OCI-LY1 (cell line): Measurements from ENCODE around the gene RAD51B.

ENCODE experiments used
- H2AFZ ChIP-seq: fragments of 200-600 bp; sonication (generic), shearing (Covaris generic); 2 replicates; pipeline ENCODE4 v1.6.0; 2014; ENCODE audit warnings: antibody characterized with exemption, mild to moderate bottlenecking, low read length
- H3F3A ChIP-seq: fragments of 200-600 bp; sonication (generic), shearing (Covaris generic); 2 replicates; pipeline ENCODE4 v1.6.0; 2014; ENCODE audit warnings: mild to moderate bottlenecking, antibody characterized with exemption, low read length, moderate library complexity; ENCODE audit not compliant: insufficient read depth
- H3K27ac ChIP-seq: fragments of 200-600 bp; sonication (generic); 2 replicates; pipeline ENCODE4 v1.5.1; 2014; ENCODE audit warnings: low read length, mixed run types, mild to moderate bottlenecking, low read depth; ENCODE audit not compliant: poor library complexity, severe bottlenecking
- H3K27me3 ChIP-seq: fragments of 200-600 bp; sonication (generic); 2 replicates; pipeline ENCODE4 v1.6.0; 2014; ENCODE audit warnings: antibody characterized with exemption, mild to moderate bottlenecking, low read length, moderate library complexity; ENCODE audit not compliant: insufficient read depth
- H3K36me3 ChIP-seq: fragments of 200-600 bp; sonication (generic); 2 replicates; pipeline ENCODE4 v1.6.1; 2014; ENCODE audit warnings: mild to moderate bottlenecking, antibody characterized with exemption, low read length, moderate library complexity, mixed read lengths; ENCODE audit not compliant: insufficient read depth
- H3K4me1 ChIP-seq: fragments of 200-600 bp; sonication (generic); 2 replicates; pipeline ENCODE4 v1.5.1; 2014; ENCODE audit warnings: mild to moderate bottlenecking, low read length, moderate library complexity; ENCODE audit not compliant: insufficient read depth, severe bottlenecking
- H3K4me2 ChIP-seq: fragments of 200-600 bp; sonication (generic), shearing (Covaris generic); 2 replicates; pipeline ENCODE4 v1.6.1; 2014; ENCODE audit warnings: low read length
- H3K4me3 ChIP-seq: fragments of 200-600 bp; sonication (generic); 2 replicates; pipeline ENCODE4 v1.5.1; 2014; ENCODE audit warnings: low read length, low read depth, mild to moderate bottlenecking, mixed read lengths; ENCODE audit not compliant: poor library complexity, severe bottlenecking
- H3K79me2 ChIP-seq: fragments of 200-600 bp; shearing (Covaris generic); 2 replicates; pipeline ENCODE4 v1.6.1; 2016; ENCODE audit warnings: mixed run types, low read length, mixed read lengths; ENCODE audit not compliant: insufficient read depth
- H3K9ac ChIP-seq: fragments of 200-600 bp; sonication (generic), shearing (Covaris generic); 2 replicates; pipeline ENCODE4 v1.6.1; 2014; ENCODE audit warnings: mild to moderate bottlenecking, low read length, mixed read lengths
- H3K9me2 ChIP-seq: fragments of 200-600 bp; sonication (generic), shearing (Covaris generic); 2 replicates; pipeline ENCODE4 v1.6.1; 2014; ENCODE audit warnings: low read depth, mild to moderate bottlenecking, low read length, mixed read lengths
- H3K9me3 ChIP-seq: fragments of 200-600 bp; shearing (Covaris generic); 2 replicates; pipeline ENCODE4 v1.6.1; 2014; ENCODE audit warnings: low read length, mixed read lengths
- H4K20me1 ChIP-seq: fragments of 200-600 bp; sonication (generic), shearing (Covaris generic); 2 replicates; pipeline ENCODE4 v1.6.0; 2016; ENCODE audit warnings: mild to moderate bottlenecking, low read length; ENCODE audit not compliant: insufficient read depth
- CTCF ChIP-seq: fragments of 200-600 bp; sonication (generic), shearing (Covaris generic); IDR thresholded peaks from 2 replicates; pipeline ENCODE4 v1.5.1; 2017; ENCODE audit warnings: mild to moderate bottlenecking, antibody characterized with exemption, low read length, moderate library complexity, mixed read lengths
- EZH2 ChIP-seq: fragments of 200-600 bp; sonication (generic), shearing (Covaris generic); IDR thresholded peaks from 2 replicates; pipeline ENCODE4 v1.8.0; 2017; ENCODE audit warnings: borderline replicate concordance, mixed run types, mild to moderate bottlenecking, antibody characterized with exemption, low read length, moderate library complexity, mixed read lengths

RAD51B gene

GRCh38 chr14:68342216-68342763 is 522.7 kb downstream of the RAD51B start:
- H2AFZ ChIP-seq: no peak overlapping the region
- H3K4me1 ChIP-seq: peaks cover 30% of the 10 kb centered on the region
- no peaks in the 10 kb centered on the region for H3K36me3 ChIP-seq
- TF ChIP-seq CTCF (no peak), EZH2 (no peak)
- H3K27ac ChIP-seq: peak overlapping the region; percentile 13
- peak overlapping the region; percentile 11; the same call in 1 of the 2 replicates for H3K4me2 ChIP-seq
- no peaks in the 10 kb centered on the region for H3K27me3 ChIP-seq
- no peaks in the 10 kb centered on the region for H3F3A ChIP-seq
- no peak overlapping the region for H3K9ac ChIP-seq
- peaks cover 5% of the 10 kb centered on the region; the same call in 1 of the 2 replicates for H3K9me3 ChIP-seq
- no peak overlapping the region for H3K4me3 ChIP-seq
- H4K20me1 ChIP-seq: no peaks in the 10 kb centered on the region
- no peaks in the 10 kb centered on the region for H3K79me2 ChIP-seq
- no peaks in the 10 kb centered on the region for H3K9me2 ChIP-seq

- Histone ChIP-seq H2AFZ (no peak overlapping the region), H3K4me1 (peaks cover 32% of the 10 kb centered on the region), H3K4me2 (no peak overlapping the region), H3K9me2 (no peaks in the 10 kb centered on the region), H3K4me3 (no peak overlapping the region), H3K9me3 (peaks cover 5% of the 10 kb centered on the region; the same call in 1 of the 2 replicates), H4K20me1 (no peaks in the 10 kb centered on the region), H3K9ac (no peak overlapping the region), H3K36me3 (no peaks in the 10 kb centered on the region), H3K27me3 (no peaks in the 10 kb centered on the region), H3F3A (no peaks in the 10 kb centered on the region), H3K27ac (peak overlapping the region; percentile 50), H3K79me2 (no peaks in the 10 kb centered on the region)
- TF ChIP-seq CTCF (no peak), EZH2 (no peak)
Observed at GRCh38 chr14:68343534-68344118, 524.0 kb downstream of the RAD51B start.

GRCh38 chr14:68345738-68346137 is 526.2 kb downstream of the RAD51B start:
- no peak overlapping the region for H3K9ac ChIP-seq
- H3K9me2 ChIP-seq: no peaks in the 10 kb centered on the region
- peaks cover 5% of the 10 kb centered on the region; the same call in 1 of the 2 replicates for H3K9me3 ChIP-seq
- H4K20me1 ChIP-seq: no peaks in the 10 kb centered on the region
- H3K79me2 ChIP-seq: no peaks in the 10 kb centered on the region
- TF ChIP-seq CTCF: no peak
- TF ChIP-seq EZH2: no peak
- H3K27ac ChIP-seq: no peak overlapping the region
- no peak overlapping the region for H3K4me3 ChIP-seq
- H3F3A ChIP-seq: no peaks in the 10 kb centered on the region
- H3K36me3 ChIP-seq: no peaks in the 10 kb centered on the region
- no peak overlapping the region for H2AFZ ChIP-seq
- H3K4me2 ChIP-seq: no peak overlapping the region
- H3K27me3 ChIP-seq: no peaks in the 10 kb centered on the region
- H3K4me1 ChIP-seq: peaks cover 37% of the 10 kb centered on the region
